Inferior parietal cortex (tissue), 1 donor: Measurements from ENCODE around the gene STAT6.
"Not testable (repeated sequence)": the region's sequence is repeated elsewhere in the genome, so short reads cannot be mapped to it uniquely, and the experiment has no call there.

Experiments
- DNase-seq: peaks from one replicate; pipeline ENCODE4 v3.0.0-alpha.2; 2016; ENCODE audit errors: extremely low spot score

The STAT6 gene

DNA sequence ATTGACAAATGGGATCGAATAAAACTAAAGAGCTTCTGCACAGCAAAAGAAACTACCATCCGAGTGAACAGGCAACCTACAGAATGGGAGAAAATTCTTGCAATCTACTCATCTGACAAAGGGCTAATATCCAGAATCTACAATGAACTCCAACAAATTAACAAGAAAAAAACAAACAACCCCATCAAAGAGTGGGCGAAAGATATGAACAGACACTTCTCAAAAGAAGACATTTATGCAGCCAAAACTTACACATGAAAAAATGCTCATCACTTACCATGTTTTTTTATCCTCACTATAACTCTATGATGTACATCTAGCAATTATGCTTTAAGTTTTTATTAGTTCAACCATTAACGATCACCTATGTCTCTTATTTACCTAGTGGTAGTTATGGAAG is 57.3 kb downstream of the STAT6 start:
- DNase-seq, result not testable (repeated sequence)

DNA sequence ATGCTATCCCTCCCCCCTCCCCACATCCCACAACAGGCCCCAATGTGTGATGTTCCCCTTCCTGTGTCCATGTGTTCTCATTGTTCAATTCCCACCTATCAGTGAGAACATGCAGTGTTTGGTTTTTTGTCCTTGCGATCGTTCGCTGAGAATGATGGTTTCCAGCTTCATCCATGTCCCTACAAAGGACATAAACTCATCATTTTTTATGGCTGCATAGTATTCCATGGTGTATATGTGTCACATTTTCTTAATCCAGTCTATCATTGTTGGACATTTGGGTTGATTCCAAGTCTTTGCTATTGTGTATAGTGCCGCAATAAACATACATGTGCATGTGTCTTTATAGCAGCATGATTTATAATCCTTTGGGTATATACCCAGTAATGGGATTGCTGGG is 58.0 kb downstream of the STAT6 start:
- not testable (repeated sequence) for DNase-seq

- no peak for DNase-seq
Measured at GRCh38 chr12:57051011-57051410, 60.2 kb downstream of the STAT6 start.

DNA sequence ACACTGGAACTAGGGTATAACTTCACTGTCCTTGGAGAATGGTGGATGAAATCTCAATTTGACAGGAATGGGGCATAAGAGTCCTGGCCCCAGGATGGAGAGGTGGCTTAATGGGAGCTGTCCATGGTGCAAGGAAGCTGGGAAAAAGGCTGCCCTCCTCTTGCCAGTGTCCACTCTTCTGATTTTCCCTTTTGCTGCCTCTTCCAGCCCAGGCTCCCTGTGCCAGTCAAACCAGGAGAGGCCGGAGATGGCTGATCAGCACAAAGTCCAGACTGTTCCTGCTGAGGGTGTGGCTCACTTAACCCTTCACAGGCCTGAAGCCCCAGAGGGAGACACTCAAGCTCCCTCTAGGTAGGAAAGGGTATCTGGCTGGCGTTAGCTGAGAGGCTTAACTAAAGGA is 61.3 kb downstream of the STAT6 start, which contains the start of gene MYO1A:
TSS of gene MYO1A (minus strand) at position 240 of the 400 bp plus-strand sequence. CDS start 1,806 bp downstream, outside the sequence.
- DNase-seq, result no peak

DNA sequence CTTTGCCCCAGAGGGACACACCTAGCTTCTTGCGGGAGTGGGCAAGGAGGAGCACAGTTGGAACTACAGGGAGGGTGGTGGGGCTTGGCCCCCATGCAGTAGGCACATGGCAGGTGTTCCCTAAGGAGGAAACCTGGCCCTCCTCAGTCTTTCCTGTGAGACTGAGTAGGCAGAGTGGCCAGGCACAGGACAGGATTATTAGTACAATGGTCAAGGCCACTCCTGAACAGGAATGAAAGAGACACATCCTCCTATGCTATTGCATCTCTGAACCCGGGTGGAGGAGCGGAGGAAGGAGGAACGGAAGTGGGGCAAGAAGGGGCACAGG is 62.1 kb downstream of the STAT6 start:
- DNase-seq, result no peak

DNA sequence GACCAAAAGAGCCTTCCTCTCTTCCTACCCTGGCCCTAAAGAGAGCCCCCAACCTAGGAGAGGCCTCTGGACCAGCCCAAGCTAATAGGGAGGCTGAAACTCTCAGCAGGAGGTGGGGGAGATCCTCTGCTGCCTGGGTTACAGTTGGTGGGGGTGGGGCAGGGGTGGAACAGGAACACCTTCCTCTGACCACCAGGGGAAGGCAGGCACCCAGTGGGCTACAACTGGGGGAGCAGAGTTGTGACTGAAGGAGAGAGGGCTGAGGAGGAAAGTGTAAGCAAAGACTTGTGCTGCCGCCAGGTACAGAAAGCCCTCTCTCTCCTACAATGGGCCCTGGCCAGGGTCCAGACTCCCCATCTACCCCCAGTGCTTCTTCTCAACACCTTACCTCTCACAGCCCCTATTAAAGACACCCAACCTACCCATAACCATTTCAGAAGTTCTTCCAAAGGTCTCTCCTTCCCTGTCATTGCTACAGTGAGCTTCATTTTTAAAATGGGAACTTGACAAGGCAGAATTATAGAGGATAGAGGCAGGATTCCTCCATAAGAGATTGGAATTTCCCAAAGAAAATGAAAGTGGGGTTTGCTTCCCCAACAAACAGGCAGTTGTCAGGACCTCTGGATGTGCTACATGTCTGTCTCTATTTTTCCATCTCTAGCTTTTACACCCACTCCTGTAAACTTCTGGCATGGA is 62.6 kb downstream of the STAT6 start:
- DNase-seq, result no peak

- DNase-seq, result no peak
Measured at GRCh38 chr12:57047981-57048380, 63.2 kb downstream of the STAT6 start.

GRCh38 chr12:57046947-57047890 is 63.9 kb downstream of the STAT6 start:
- no peak for DNase-seq

DNA sequence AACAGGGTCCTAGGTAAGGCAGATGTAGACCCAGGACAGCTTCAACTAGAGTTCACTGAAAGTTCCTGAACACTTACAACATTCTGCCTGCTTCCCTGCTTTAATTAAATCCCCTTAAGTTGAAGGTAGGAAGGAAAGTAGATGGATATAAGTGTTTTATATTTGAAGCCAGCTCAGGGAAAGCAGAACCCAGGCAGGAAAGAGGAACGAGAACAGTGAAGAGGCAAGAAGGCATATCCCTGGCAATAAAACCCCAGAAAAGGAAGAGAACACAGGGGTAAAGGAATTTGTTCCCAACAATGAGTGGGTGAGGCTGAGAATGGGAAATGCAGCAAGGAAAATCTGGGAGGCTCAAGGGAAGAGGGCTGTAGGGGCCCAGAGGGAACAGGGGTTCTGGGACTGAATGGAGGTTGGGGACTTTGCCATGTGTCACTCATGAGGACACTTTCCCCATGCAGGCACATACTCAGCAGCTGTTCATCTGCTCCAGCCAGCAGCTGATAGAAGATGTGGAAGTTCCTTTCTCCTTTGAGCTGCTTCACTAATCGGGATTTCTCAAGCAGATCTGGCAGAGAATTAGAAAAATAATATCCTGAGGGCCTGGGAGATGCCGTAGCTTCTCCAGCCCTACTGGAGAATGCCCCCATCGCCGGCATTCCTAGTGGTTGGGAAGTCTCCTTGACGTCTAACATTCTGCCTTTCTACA is 64.9 kb downstream of the STAT6 start:
- DNase-seq, result no peak
